ENCODE results near the gene SLC6A3.
"Not testable (repeated sequence)": the region's sequence is repeated elsewhere in the genome, so short reads cannot be mapped to it uniquely, and the experiment has no call there.

Gene SLC6A3

DNA sequence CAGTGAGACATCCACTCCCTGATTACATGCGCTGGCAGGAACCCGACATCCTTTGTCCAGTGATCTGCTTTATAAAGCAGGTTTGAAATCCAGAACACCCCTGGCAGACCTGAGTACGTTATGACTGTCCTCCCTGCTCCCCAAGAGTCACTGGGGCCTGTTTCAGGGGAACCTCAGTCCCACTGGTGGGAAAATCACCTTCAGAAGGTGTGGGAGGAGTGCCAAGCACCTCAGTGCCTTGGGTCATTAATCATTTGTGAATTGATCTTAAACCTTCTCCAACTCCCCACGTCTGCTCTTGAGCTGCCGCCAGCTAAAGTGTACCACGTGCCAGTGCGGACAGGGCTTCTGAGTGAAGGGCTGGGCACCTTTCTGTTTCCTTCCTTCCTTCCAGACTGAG, 16.2 kb downstream of the SLC6A3 start:
- H3K9me3 ChIP-seq (ENCODE audit: control insufficient read depth, insufficient read depth, low read depth, low read length): peaks cover 33% of the 10 kb centered on the region
- H3K27me3 ChIP-seq (ENCODE audit: control insufficient read depth, insufficient read depth, low read length): no peaks in the 10 kb centered on the region; the same call in 1 of the 2 replicates
- H3K36me3 ChIP-seq (ENCODE audit: control insufficient read depth, insufficient read depth, low read length): no peaks in the 10 kb centered on the region
- no peak overlapping the region for H3K9ac ChIP-seq (ENCODE audit: low read length)
- no peaks in the 10 kb centered on the region for H3K4me1 ChIP-seq (ENCODE audit: control insufficient read depth, insufficient read depth, low read length)
- H3K27ac ChIP-seq (ENCODE audit: low read depth, low read length): no peak overlapping the region
- no peak overlapping the region for H3K4me3 ChIP-seq (ENCODE audit: low read depth, low read length)

DNA sequence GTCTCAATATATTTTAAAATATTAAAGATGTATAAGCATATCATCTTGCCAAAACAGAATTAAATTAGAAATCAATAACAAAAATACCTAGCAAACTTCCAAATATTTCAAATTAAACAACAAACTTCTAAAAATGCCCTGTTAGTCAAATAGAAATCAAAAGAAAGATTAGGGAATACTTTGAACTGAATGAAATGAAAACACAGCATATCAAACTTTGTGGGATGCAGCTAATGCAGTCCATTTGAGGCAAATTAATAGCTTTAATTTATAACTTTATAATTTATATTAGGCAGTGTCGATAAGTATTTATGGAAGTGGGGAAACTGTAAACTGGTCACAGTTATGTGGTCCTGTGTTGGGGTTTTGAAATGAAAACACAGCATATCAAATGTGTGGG, 17.1 kb downstream of the SLC6A3 start:
- Histone ChIP-seq H3K27me3 (ENCODE audit: control insufficient read depth, insufficient read depth, low read length) (no peaks in the 10 kb centered on the region; the same call in 1 of the 2 replicates), H3K27ac (ENCODE audit: low read depth, low read length) (no peak overlapping the region), H3K36me3 (ENCODE audit: control insufficient read depth, insufficient read depth, low read length) (no peaks in the 10 kb centered on the region), H3K4me1 (ENCODE audit: control insufficient read depth, insufficient read depth, low read length) (no peaks in the 10 kb centered on the region), H3K9me3 (ENCODE audit: control insufficient read depth, insufficient read depth, low read depth, low read length) (peaks cover 24% of the 10 kb centered on the region), H3K4me3 (ENCODE audit: low read depth, low read length) (no peak overlapping the region), H3K9ac (ENCODE audit: low read length) (no peak overlapping the region)

DNA sequence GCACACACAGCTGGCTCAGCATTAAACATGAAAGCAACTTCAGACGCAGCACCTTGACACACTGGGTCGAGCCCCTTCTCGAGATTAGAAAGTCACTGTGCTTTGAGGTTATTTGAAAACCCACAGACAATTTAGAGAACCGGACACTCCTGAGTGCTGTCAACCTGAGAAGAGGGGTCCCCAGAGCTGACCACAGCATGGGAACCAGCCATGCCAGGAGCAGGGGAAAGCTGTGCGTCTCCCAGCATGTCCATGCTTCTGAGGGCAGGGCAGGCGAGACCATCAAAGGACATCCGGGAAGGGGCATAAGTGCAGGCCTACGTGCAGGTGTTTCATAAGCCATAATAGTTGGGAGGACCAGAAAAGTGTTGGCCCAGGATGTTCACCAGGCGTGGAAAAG, 20.5 kb downstream of the SLC6A3 start:
- no peak overlapping the region for H3K4me3 ChIP-seq (ENCODE audit: low read depth, low read length)
- H3K27ac ChIP-seq (ENCODE audit: low read depth, low read length): no peak overlapping the region
- H3K9me3 ChIP-seq (ENCODE audit: control insufficient read depth, insufficient read depth, low read depth, low read length): peaks cover 24% of the 10 kb centered on the region
- H3K36me3 ChIP-seq (ENCODE audit: control insufficient read depth, insufficient read depth, low read length): no peaks in the 10 kb centered on the region
- no peak overlapping the region for H3K9ac ChIP-seq (ENCODE audit: low read length)
- H3K27me3 ChIP-seq (ENCODE audit: control insufficient read depth, insufficient read depth, low read length): peaks cover 3% of the 10 kb centered on the region; the same call in 1 of the 2 replicates
- H3K4me1 ChIP-seq (ENCODE audit: control insufficient read depth, insufficient read depth, low read length): no peaks in the 10 kb centered on the region

DNA sequence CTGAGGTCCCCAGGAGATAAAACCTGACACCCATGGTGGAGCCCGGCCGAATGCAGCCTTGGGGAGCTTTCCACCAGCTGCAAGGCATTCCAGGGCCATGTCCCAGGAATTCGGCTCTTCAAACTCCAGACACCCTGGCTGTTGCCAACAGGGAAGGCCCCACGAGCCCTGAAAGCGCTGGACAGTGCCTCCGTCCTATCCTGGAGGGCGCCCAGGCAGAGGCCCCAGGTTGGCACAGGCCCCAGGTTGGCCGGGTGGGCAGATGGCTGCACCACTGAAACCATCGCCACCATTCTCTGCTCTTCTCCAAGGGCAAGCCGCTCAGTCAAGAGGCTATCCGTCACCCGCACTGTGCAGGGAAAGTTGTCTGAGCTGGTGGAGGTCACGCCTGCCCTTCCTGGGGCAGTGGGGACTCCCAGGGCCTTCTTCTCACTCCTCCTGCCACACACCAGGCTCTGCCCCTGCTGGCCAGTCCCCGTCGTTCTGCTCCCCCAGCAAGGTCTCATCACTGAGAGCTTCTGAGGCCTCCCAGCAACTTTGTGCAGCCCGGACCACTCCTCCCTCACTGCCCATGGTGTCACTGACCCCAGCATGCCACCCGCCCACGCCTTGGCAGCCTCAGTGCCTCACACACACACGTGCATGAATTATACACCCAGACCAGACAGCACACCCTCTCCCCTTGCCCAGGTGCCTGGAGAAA, 21.2 kb downstream of the SLC6A3 start:
- Histone ChIP-seq H3K4me1 (ENCODE audit: control insufficient read depth, insufficient read depth, low read length) (no peaks in the 10 kb centered on the region), H3K27me3 (ENCODE audit: control insufficient read depth, insufficient read depth, low read length) (peaks cover 3% of the 10 kb centered on the region; the same call in 1 of the 2 replicates), H3K36me3 (ENCODE audit: control insufficient read depth, insufficient read depth, low read length) (no peaks in the 10 kb centered on the region), H3K27ac (ENCODE audit: low read depth, low read length) (no peak overlapping the region), H3K4me3 (ENCODE audit: low read depth, low read length) (no peak overlapping the region), H3K9ac (ENCODE audit: low read length) (no peak overlapping the region), H3K9me3 (ENCODE audit: control insufficient read depth, insufficient read depth, low read depth, low read length) (peaks cover 21% of the 10 kb centered on the region)

DNA sequence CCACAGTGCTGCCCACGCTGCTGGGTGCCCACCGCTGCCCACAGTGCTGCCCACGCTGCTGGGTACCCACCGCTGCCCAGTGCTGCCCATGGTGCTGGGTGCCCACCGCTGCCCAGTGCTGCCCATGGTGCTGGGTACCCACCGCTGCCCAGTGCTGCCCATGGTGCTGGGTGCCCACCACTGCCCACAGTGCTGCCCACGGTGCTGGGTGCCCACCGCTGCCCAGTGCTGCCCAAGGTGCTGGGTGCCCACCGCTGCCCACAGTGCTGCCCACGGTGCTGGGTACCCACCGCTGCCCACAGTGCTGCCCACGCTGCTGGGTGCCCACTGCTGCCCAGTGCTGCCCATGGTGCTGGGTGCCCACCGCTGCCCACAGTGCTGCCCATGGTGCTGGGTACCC, 22.7 kb downstream of the SLC6A3 start:
- not testable (repeated sequence) for H3K27ac ChIP-seq (ENCODE audit: low read depth, low read length); H3K9ac ChIP-seq (ENCODE audit: low read length); H3K36me3 ChIP-seq (ENCODE audit: control insufficient read depth, insufficient read depth, low read length); H3K4me3 ChIP-seq (ENCODE audit: low read depth, low read length); H3K4me1 ChIP-seq (ENCODE audit: control insufficient read depth, insufficient read depth, low read length); H3K9me3 ChIP-seq (ENCODE audit: control insufficient read depth, insufficient read depth, low read depth, low read length); H3K27me3 ChIP-seq (ENCODE audit: control insufficient read depth, insufficient read depth, low read length)

DNA sequence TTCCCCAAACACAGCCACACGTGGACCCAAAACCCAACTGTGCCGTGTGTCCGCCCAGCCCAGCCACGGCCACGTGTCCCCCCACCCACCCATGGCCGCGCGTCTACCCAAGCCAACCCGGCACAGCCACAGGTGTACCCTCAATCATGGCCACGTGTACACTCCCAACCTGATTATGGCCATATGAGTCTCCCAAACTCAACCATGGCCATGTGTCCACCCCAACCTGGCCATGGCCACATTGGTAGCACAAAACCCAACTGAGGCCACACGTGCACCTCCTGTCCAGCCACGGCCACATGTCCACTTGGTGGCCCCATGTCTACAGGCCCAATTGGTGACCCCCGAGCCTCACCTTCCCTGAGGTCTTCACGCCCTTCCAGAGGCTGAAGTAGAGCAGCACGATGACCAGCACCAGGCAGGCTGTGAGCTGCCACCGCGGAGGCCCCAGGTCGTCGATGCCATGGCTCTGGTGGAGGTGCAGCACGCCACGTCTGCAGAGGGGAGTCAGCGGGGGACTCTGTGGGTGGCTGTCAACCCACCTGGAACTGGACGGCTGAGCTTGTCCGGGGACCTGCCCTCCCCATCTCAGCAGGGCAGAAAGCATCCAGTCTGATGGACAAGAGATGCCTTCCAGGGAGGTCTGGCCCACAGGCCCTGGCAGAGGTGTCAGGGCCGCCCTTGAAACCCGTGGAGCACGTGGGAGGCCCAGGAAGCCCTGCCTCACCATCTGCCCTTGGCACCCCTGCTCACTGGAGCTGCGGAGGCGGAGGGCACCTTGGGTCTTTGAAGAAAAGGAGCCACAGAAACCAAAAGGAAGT, 23.5 kb downstream of the SLC6A3 start:
- H3K36me3 ChIP-seq (ENCODE audit: control insufficient read depth, insufficient read depth, low read length): no peaks in the 10 kb centered on the region
- no peak overlapping the region for H3K4me3 ChIP-seq (ENCODE audit: low read depth, low read length)
- H3K4me1 ChIP-seq (ENCODE audit: control insufficient read depth, insufficient read depth, low read length): no peaks in the 10 kb centered on the region
- peaks cover 3% of the 10 kb centered on the region; the same call in 1 of the 2 replicates for H3K27me3 ChIP-seq (ENCODE audit: control insufficient read depth, insufficient read depth, low read length)
- H3K27ac ChIP-seq (ENCODE audit: low read depth, low read length): no peak overlapping the region
- H3K9me3 ChIP-seq (ENCODE audit: control insufficient read depth, insufficient read depth, low read depth, low read length): peaks cover 2% of the 10 kb centered on the region; the same call in 1 of the 2 replicates
- no peak overlapping the region for H3K9ac ChIP-seq (ENCODE audit: low read length)

DNA sequence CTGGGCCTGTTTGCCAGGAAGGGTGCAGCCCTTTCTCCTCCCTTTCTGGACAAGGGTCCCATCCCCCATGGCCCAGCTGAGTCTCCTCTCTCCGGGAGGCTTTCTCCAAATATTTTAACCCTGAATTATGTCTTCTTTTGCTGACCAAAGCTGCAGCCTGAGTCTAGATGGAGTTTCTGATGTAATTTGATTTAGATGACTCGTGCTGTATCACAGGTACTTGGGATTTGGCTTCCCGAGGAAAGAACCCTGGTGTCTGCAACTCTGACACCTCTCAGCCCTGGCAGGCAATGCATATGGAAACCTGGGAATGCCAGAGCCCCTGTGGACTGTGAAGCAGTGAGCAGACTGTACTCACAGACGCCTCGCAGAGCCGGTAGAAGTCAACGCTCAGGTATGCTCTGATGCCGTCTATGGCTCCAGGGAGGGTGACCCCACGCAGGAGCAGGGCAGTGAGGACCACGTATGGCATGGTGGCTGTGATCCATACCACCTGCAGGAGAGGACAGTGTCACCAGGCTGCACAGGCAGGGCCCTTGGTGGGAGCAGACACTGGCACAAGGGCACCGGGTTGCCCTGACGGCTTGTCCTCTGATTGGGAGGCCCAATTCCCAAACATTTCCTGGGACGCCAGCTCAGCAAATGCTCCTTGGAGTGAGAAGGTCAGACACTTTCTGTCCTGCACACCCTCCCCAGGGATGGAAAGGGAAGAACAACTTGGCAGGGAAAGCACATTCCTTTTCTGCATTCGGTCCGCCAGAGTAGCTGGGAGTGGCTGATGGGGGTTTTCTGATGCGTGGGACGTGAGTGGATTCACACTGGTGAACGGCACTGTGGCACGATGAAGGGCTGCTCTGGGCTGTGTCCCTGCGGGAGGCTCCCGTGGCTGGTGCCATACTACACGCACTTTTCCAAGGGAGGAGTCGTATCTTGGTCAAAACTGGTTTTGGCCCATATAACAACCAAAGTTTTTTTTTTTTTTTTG, 24.7 kb downstream of the SLC6A3 start:
- H3K9ac ChIP-seq (ENCODE audit: low read length): no peak overlapping the region

DNA sequence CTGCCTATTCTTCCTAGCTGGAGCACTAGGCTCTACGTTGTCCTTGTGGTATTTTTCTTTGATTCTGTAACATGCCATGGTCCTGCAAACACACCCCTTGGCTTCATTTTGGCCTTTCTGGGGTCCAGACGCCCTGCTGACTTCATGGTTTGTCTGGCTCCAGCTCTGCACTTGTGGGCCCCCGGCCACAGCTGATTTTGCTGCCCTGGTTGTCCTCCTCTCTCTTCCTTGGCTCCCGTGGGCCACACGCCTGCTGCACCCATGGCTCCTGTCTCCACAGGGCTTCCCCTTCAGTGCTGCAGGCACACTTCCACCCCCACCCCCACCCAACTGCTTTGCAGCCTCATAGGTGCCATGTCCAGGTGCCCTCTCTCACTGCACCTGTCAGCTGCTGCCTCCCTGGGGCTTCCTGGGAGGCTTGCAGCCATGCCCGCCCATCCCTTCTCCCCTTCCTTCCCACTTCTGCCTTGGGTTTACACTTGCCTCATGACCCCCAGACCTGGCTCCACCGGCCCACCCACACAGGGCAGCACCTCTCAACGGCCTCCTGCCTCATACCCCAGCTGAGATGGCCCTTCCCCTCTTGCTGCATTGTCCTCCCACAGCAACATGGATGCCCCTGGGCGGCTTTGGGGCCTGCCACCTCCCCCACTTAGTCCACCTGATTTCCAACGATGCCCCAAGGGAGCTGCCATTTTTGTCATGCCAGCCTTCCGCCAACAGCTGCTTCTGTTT, 25.6 kb downstream of the SLC6A3 start:
- no peak overlapping the region for H3K4me3 ChIP-seq (ENCODE audit: low read depth, low read length)

More for the DNA sequence above, 24.7 kb downstream of the SLC6A3 start:
- Histone ChIP-seq H3K36me3 (ENCODE audit: control insufficient read depth, insufficient read depth, low read length) (no peaks in the 10 kb centered on the region), H3K9me3 (ENCODE audit: control insufficient read depth, insufficient read depth, low read depth, low read length) (no peaks in the 10 kb centered on the region), H3K4me3 (ENCODE audit: low read depth, low read length) (no peak overlapping the region), H3K27ac (ENCODE audit: low read depth, low read length) (no peak overlapping the region), H3K27me3 (ENCODE audit: control insufficient read depth, insufficient read depth, low read length) (peaks cover 3% of the 10 kb centered on the region; the same call in 1 of the 2 replicates), H3K4me1 (ENCODE audit: control insufficient read depth, insufficient read depth, low read length) (no peaks in the 10 kb centered on the region)

DNA sequence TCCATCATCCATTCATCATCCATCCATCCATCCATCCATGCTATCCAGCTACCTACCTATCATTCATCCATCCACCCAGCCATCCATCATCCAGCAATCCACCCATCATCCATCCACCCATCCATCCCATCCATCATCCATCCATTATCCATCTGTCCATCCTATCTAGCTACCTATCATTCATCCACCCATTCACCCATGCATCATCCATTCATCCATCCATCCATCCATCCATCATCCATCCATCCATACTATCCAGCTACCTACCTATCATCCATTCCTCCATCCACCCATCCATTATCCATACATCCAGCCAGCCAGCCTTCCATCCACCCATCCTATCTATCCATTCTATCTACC, 26.3 kb downstream of the SLC6A3 start:
- Histone ChIP-seq H3K4me3 (ENCODE audit: low read depth, low read length) (no peak overlapping the region), H3K27me3 (ENCODE audit: control insufficient read depth, insufficient read depth, low read length) (peaks cover 3% of the 10 kb centered on the region; the same call in 1 of the 2 replicates), H3K36me3 (ENCODE audit: control insufficient read depth, insufficient read depth, low read length) (no peaks in the 10 kb centered on the region), H3K9ac (ENCODE audit: low read length) (no peak overlapping the region), H3K27ac (ENCODE audit: low read depth, low read length) (no peak overlapping the region), H3K4me1 (ENCODE audit: control insufficient read depth, insufficient read depth, low read length) (0 out of 2 replicates have a peak, but pooled peaks cover 2% of the 10 kb centered on the region), H3K9me3 (ENCODE audit: control insufficient read depth, insufficient read depth, low read depth, low read length) (no peaks in the 10 kb centered on the region)

More for the DNA sequence above, 25.6 kb downstream of the SLC6A3 start:
- no peaks in the 10 kb centered on the region for H3K36me3 ChIP-seq (ENCODE audit: control insufficient read depth, insufficient read depth, low read length)
- H3K27me3 ChIP-seq (ENCODE audit: control insufficient read depth, insufficient read depth, low read length): peaks cover 3% of the 10 kb centered on the region; the same call in 1 of the 2 replicates
- no peaks in the 10 kb centered on the region for H3K4me1 ChIP-seq (ENCODE audit: control insufficient read depth, insufficient read depth, low read length)
- H3K27ac ChIP-seq (ENCODE audit: low read depth, low read length): no peak overlapping the region
- H3K9ac ChIP-seq (ENCODE audit: low read length): no peak overlapping the region
- H3K9me3 ChIP-seq (ENCODE audit: control insufficient read depth, insufficient read depth, low read depth, low read length): no peaks in the 10 kb centered on the region
